OCI-LY7 (cell line): ENCODE data around the gene OLFM2.

Experiments used
- CTCF ChIP-seq: fragments of 200-600 bp; sonication (generic); conservative IDR thresholded peaks from 2 replicates; pipeline ENCODE4 v1.5.1; 2014; ENCODE audit warnings: mild to moderate bottlenecking, antibody characterized with exemption, low read length, moderate library complexity, mixed read lengths
- EZH2phosphoT487 ChIP-seq: fragments of 200-600 bp; sonication (generic); IDR thresholded peaks from 2 replicates; pipeline ENCODE4 v1.6.1; 2018; ENCODE audit warnings: low read depth, borderline replicate concordance, mild to moderate bottlenecking, mixed run types, antibody characterized with exemption, low read length, moderate library complexity, mixed read lengths

GRCh38 chr19:9839415-9839814 is 96.9 kb downstream of the OLFM2 start:
- no peak for TF ChIP-seq CTCF
- no peak for TF ChIP-seq EZH2phosphoT487
